CD8-positive, alpha-beta memory T cell (primary cell): ENCODE data around the gene IKZF1. TPM values are rescaled to one million over a fixed set of nuclear protein-coding genes. Genes with fewer than 3 reads are reported as not detected.

Source experiments
- CTCF ChIA-PET: fragments of 350-600 bp; sonication (Branson Sonifier 250); formaldehyde crosslinking; loops from one replicate; lab custom pipeline; 2021; ENCODE audit warnings: antibody characterized with exemption; lab: Charles Lee
- POLR2A ChIA-PET: fragments of 350-600 bp; sonication (Branson Sonifier 250); formaldehyde crosslinking; loops from one replicate; lab custom pipeline; 2021; ENCODE audit warnings: antibody characterized with exemption; lab: Charles Lee
- DNase-seq, 5 donors: peaks; one replicate each; pipeline versions ENCODE4 v3.0.0 to v3.0.0-alpha.2; 2020 to 2022; ENCODE audit warnings: mixed read lengths in 1 of 5
- H3K27ac ChIP-seq: one replicate; pipeline ENCODE4 v1.7.0; 2013; ENCODE audit warnings: low read depth, mild to moderate bottlenecking, low read length, moderate library complexity
- H3K27me3 ChIP-seq: 2 replicates; pipeline ENCODE4 v1.7.0; 2013; ENCODE audit warnings: low read length, mild to moderate bottlenecking; ENCODE audit not compliant: insufficient read depth, poor library complexity, severe bottlenecking
- H3K36me3 ChIP-seq: 2 replicates; pipeline ENCODE4 v1.7.0; 2013; ENCODE audit warnings: mild to moderate bottlenecking, low read length, moderate library complexity; ENCODE audit not compliant: insufficient read depth
- H3K4me1 ChIP-seq: 2 replicates; pipeline ENCODE4 v1.7.0; 2013; ENCODE audit warnings: mild to moderate bottlenecking, low read length, moderate library complexity; ENCODE audit not compliant: insufficient read depth
- H3K4me3 ChIP-seq: 2 replicates; pipeline ENCODE4 v1.7.0; 2013; ENCODE audit warnings: mild to moderate bottlenecking, low read length
- H3K9me3 ChIP-seq: 2 replicates; pipeline ENCODE4 v1.7.0; 2013; ENCODE audit warnings: mild to moderate bottlenecking, low read length
- H3K27ac Mint-ChIP-seq, 8 donors: one replicate each; pipeline ENCODE4 v1.8.0; 2020 to 2021; ENCODE audit warnings: mixed read lengths in 8 of 8, mild to moderate bottlenecking in 6 of 8, inconsistent platforms in 3 of 8, moderate library complexity in 3 of 8
- H3K27me3 Mint-ChIP-seq, 2 donors: one replicate each; pipeline ENCODE4 v1.8.0; 2020 to 2021; ENCODE audit warnings: mixed read lengths in 2 of 2, mild to moderate bottlenecking in 1 of 2, moderate library complexity in 1 of 2
- H3K36me3 Mint-ChIP-seq, 3 donors: one replicate each; pipeline ENCODE4 v1.8.0; 2020 to 2021; ENCODE audit warnings: mixed read lengths in 3 of 3, inconsistent platforms in 1 of 3, mild to moderate bottlenecking in 1 of 3
- H3K4me1 Mint-ChIP-seq, 3 donors: one replicate each; pipeline ENCODE4 v1.8.0; 2020 to 2021; ENCODE audit warnings: mixed read lengths in 3 of 3, inconsistent platforms in 1 of 3, mild to moderate bottlenecking in 1 of 3
- H3K4me3 Mint-ChIP-seq, 7 donors: one replicate each; pipeline ENCODE4 v1.8.0; 2020 to 2021; ENCODE audit warnings: mixed read lengths in 7 of 7, mild to moderate bottlenecking in 6 of 7, moderate library complexity in 4 of 7, inconsistent platforms in 2 of 7
- H3K9me3 Mint-ChIP-seq, 5 donors: one replicate each; pipeline ENCODE4 v1.8.0; 2020 to 2022; ENCODE audit warnings: mixed read lengths in 5 of 5, mild to moderate bottlenecking in 3 of 5, moderate library complexity in 2 of 5, inconsistent platforms in 1 of 5
- polyA plus RNA-seq: library from polyadenylated mRNA; unstranded; fragments of 300-500 nt; fragmentation: Illumina TruSeq; gene quantifications from one replicate; pipeline ENCODE4 v1.2.3, GENCODE V29; 2021
- total RNA-seq, 2 experiments: library from RNA; stranded (reverse); gene quantifications; one replicate each; pipeline ENCODE4 v1.2.3, GENCODE V29; 2021

The IKZF1 gene
- total and polyA plus RNA-seq, 3 experiments from 2014 or later = 225 to 238 (median 226) TPM

- H3K4me3 ChIP-seq = peak overlapping the region; percentile 13
- DNase-seq = peak; percentile 61 to 80 (median 73)
- ChIA-PET POLR2A (interaction anchor here (1.2 to 8.1 kb wide), 7 partner anchors 9 to 38 kb away, joined by 5 to 136 read pairs (median 8); partner anchors contain the start of gene IKZF1), CTCF (interaction anchor here (0.6 to 40.0 kb wide), 10 partner anchors 7 to 137 kb away, joined by 3 to 815 read pairs (median 12); partner anchors contain the start of gene IKZF1)
- Mint-ChIP-seq H3K36me3 (peaks cover 9 to 58% (median 22%) of the 10 kb centered on the region in 3 donors), H3K27me3 (peaks cover 0 to 2% of the 10 kb centered on the region in 2 donors), H3K4me3 (peak overlapping the region; percentile 55 to 85 (median 79)), H3K27ac (peak overlapping the region in 5 of 8 donors; percentile 84 to 99 (median 96)), H3K9me3 (no peaks in the 10 kb centered on the region), H3K4me1 (peaks cover 28 to 67% (median 61%) of the 10 kb centered on the region in 3 donors)
- no peak overlapping the region for H3K27ac ChIP-seq
- peaks cover 98% of the 10 kb centered on the region for H3K4me1 ChIP-seq
- no peaks in the 10 kb centered on the region for H3K9me3 ChIP-seq
- no peaks in the 10 kb centered on the region for H3K27me3 ChIP-seq
- H3K36me3 ChIP-seq = peaks cover 18% of the 10 kb centered on the region
Measured at GRCh38 chr7:50342616-50343114, 38.1 kb downstream of the IKZF1 start.

DNA sequence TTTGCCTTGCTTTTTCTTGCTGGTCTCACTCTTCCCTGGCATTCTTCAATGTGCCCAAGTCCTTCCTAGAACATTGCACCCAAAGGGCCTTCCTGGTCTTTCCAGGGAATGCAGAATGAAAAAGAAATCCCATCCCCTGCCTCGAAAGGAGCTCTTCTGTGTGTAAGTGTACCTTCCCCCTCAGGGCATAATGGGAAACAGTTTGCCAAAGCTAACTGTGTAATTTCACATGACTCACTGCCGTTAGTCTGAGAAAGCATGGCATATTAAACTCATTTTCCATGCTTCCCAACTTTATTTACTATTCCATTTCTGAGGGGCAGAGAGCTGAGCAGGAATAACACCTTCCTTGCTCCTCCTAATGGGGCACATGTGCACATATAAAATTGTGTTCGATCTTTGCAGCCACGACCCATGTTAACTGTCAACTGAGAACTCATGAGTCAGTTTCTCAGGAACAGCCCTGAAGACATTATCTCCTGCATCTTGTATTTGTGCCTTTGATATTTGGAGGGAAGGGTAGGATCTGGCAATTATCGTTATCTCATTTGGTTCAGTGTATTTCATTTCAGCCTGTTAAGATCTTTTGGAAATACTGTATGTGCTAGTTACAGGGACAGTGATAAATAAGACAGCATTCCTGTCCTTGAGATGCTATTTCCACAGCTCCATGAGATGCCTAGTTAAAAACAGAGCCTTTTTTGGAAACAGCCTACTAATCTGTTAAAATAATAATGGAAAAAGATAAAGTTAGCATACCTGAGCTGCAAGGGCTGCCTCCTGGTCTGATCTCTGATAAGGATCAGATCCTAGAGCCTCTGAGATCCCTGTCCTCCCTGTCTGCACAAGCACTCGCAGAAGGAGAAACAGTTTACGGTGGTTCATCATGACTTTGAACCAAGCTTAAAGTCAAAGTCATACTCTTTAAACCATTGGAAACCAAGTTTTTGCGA is 42.3 kb downstream of the IKZF1 start:
- no peaks in the 10 kb centered on the region for H3K9me3 ChIP-seq
- H3K27ac Mint-ChIP-seq = peak overlapping the region in 7 of 8 donors; percentile 92 to 100 (median 96)
- peaks cover 97% of the 10 kb centered on the region for H3K4me1 ChIP-seq
- H3K4me3 ChIP-seq = peak overlapping the region; percentile 49
- H3K9me3 Mint-ChIP-seq = no peaks in the 10 kb centered on the region
- H3K4me3 Mint-ChIP-seq = peak overlapping the region; percentile 51 to 90 (median 85)
- H3K36me3 ChIP-seq = peaks cover 26% of the 10 kb centered on the region
- CTCF ChIA-PET = interaction anchor here (0.7 to 40.0 kb wide), 16 partner anchors 8 to 204 kb away, joined by 3 to 815 read pairs (median 8); partner anchors contain the start of gene IKZF1
- POLR2A ChIA-PET = interaction anchor here (0.7 to 5.0 kb wide), 14 partner anchors 9 to 142 kb away, joined by 3 to 42 read pairs (median 4); no protein-coding TSS in a partner anchor
- DNase-seq = peak in 1 of 5 donors; percentile 25
- H3K27ac ChIP-seq = peak overlapping the region; percentile 58
- peaks cover 16 to 75% (median 32%) of the 10 kb centered on the region in 3 donors for H3K36me3 Mint-ChIP-seq
- no peaks in the 10 kb centered on the region for H3K27me3 ChIP-seq
- H3K27me3 Mint-ChIP-seq = no peaks in the 10 kb centered on the region
- peaks cover 69 to 100% (median 97%) of the 10 kb centered on the region in 3 donors for H3K4me1 Mint-ChIP-seq

- Histone ChIP-seq H3K9me3 (no peaks in the 10 kb centered on the region), H3K27ac (peak overlapping the region; percentile 58), H3K4me1 (peaks cover 96% of the 10 kb centered on the region), H3K4me3 (peak overlapping the region; percentile 49), H3K36me3 (peaks cover 26% of the 10 kb centered on the region), H3K27me3 (no peaks in the 10 kb centered on the region)
- POLR2A ChIA-PET = interaction anchor here (0.7 to 5.0 kb wide), 13 partner anchors 8 to 143 kb away, joined by 3 to 42 read pairs (median 4); no protein-coding TSS in a partner anchor
- no peaks in the 10 kb centered on the region for H3K27me3 Mint-ChIP-seq
- H3K4me3 Mint-ChIP-seq = peak overlapping the region; percentile 51 to 90 (median 85)
- no peaks in the 10 kb centered on the region for H3K9me3 Mint-ChIP-seq
- peak overlapping the region in 7 of 8 donors; percentile 92 to 100 (median 96) for H3K27ac Mint-ChIP-seq
- CTCF ChIA-PET = interaction anchor here (0.9 to 40.0 kb wide), 11 partner anchors 9 to 142 kb away, joined by 3 to 815 read pairs (median 9); partner anchors contain the start of gene IKZF1
- H3K4me1 Mint-ChIP-seq = peaks cover 78 to 100% (median 94%) of the 10 kb centered on the region in 3 donors
- peaks cover 16 to 77% (median 35%) of the 10 kb centered on the region in 3 donors for H3K36me3 Mint-ChIP-seq
- peak in 2 of 5 donors; percentile 47 to 55 for DNase-seq
Measured at GRCh38 chr7:50347693-50348092, 43.2 kb downstream of the IKZF1 start.

GRCh38 chr7:50348469-50349162 is 44.1 kb downstream of the IKZF1 start:
- H3K27me3 Mint-ChIP-seq = no peaks in the 10 kb centered on the region
- peak overlapping the region; percentile 21 to 90 (median 76) for H3K4me3 Mint-ChIP-seq
- H3K4me1 ChIP-seq = peaks cover 97% of the 10 kb centered on the region
- H3K9me3 ChIP-seq = no peaks in the 10 kb centered on the region
- H3K4me3 ChIP-seq = peak overlapping the region; percentile 1
- no peak for DNase-seq
- H3K4me1 Mint-ChIP-seq = peaks cover 87 to 100% (median 95%) of the 10 kb centered on the region in 3 donors
- H3K27ac Mint-ChIP-seq = peak overlapping the region in 7 of 8 donors; percentile 92 to 100 (median 96)
- ChIA-PET CTCF (interaction anchor here (0.9 to 40.0 kb wide), 11 partner anchors 9 to 143 kb away, joined by 4 to 815 read pairs (median 12); partner anchors contain the start of gene IKZF1), POLR2A (interaction anchor here (1.0 to 5.0 kb wide), 6 partner anchors 10 to 83 kb away, joined by 3 to 42 read pairs (median 15); no protein-coding TSS in a partner anchor)
- H3K36me3 Mint-ChIP-seq = peaks cover 16 to 78% (median 36%) of the 10 kb centered on the region in 3 donors
- H3K27me3 ChIP-seq = no peaks in the 10 kb centered on the region
- peaks cover 27% of the 10 kb centered on the region for H3K36me3 ChIP-seq
- no peaks in the 10 kb centered on the region for H3K9me3 Mint-ChIP-seq
- no peak overlapping the region for H3K27ac ChIP-seq

- peak overlapping the region; percentile 3 for H3K4me3 ChIP-seq
- H3K9me3 Mint-ChIP-seq = no peaks in the 10 kb centered on the region
- ChIA-PET CTCF (interaction anchor here (0.8 to 40.0 kb wide), 7 partner anchors 10 to 144 kb away, joined by 3 to 815 read pairs (median 7); partner anchors contain the start of gene IKZF1), POLR2A (interaction anchor here (0.5 to 4.2 kb wide), 7 partner anchors 9 to 144 kb away, joined by 3 to 30 read pairs (median 3); no protein-coding TSS in a partner anchor)
- no peak overlapping the region for H3K27ac ChIP-seq
- H3K36me3 ChIP-seq = peaks cover 29% of the 10 kb centered on the region
- H3K27me3 ChIP-seq = no peaks in the 10 kb centered on the region
- peaks cover 97% of the 10 kb centered on the region for H3K4me1 ChIP-seq
- H3K27me3 Mint-ChIP-seq = no peaks in the 10 kb centered on the region
- H3K4me3 Mint-ChIP-seq = peak overlapping the region; percentile 2 to 90 (median 72)
- no peak for DNase-seq
- H3K36me3 Mint-ChIP-seq = peaks cover 11 to 78% (median 37%) of the 10 kb centered on the region in 3 donors
- H3K4me1 Mint-ChIP-seq = peaks cover 95 to 100% (median 95%) of the 10 kb centered on the region in 3 donors
- H3K9me3 ChIP-seq = no peaks in the 10 kb centered on the region
- peak overlapping the region in 7 of 8 donors; percentile 92 to 100 (median 96) for H3K27ac Mint-ChIP-seq
Measured at GRCh38 chr7:50349399-50349798, 44.9 kb downstream of the IKZF1 start.

- H3K27ac Mint-ChIP-seq = peak overlapping the region in 7 of 8 donors; percentile 92 to 100 (median 96)
- no peaks in the 10 kb centered on the region for H3K9me3 ChIP-seq
- H3K4me3 Mint-ChIP-seq = peak overlapping the region; percentile 59 to 90 (median 68)
- H3K4me1 Mint-ChIP-seq = peaks cover 97 to 100% (median 100%) of the 10 kb centered on the region in 3 donors
- H3K4me1 ChIP-seq = peaks cover 97% of the 10 kb centered on the region
- ChIA-PET CTCF (interaction anchor here (0.8 to 40.0 kb wide), 10 partner anchors 9 to 145 kb away, joined by 3 to 815 read pairs (median 6); partner anchors contain the start of gene IKZF1), POLR2A (interaction anchor here (0.6 to 4.2 kb wide), 15 partner anchors 8 to 84 kb away, joined by 3 to 30 read pairs (median 6); partner anchors contain the start of gene IKZF1)
- H3K36me3 ChIP-seq = peaks cover 36% of the 10 kb centered on the region
- H3K36me3 Mint-ChIP-seq = peaks cover 9 to 81% (median 32%) of the 10 kb centered on the region in 3 donors
- no peaks in the 10 kb centered on the region for H3K27me3 ChIP-seq
- peak in 4 of 5 donors; percentile 46 to 80 (median 58) for DNase-seq
- H3K27me3 Mint-ChIP-seq = no peaks in the 10 kb centered on the region
- peak overlapping the region; percentile 44 for H3K4me3 ChIP-seq
- no peaks in the 10 kb centered on the region for H3K9me3 Mint-ChIP-seq
- H3K27ac ChIP-seq = peak overlapping the region; percentile 73
Measured at GRCh38 chr7:50349963-50350944, 45.7 kb downstream of the IKZF1 start.
